Stromal cell of bone marrow (primary cell): ENCODE data around the gene SRSF2.
"Not testable (repeated sequence)": the region's sequence is repeated elsewhere in the genome, so short reads cannot be mapped to it uniquely, and the experiment has no call there.

Source experiments
- DNase-seq: peaks from one replicate; pipeline ENCODE4 v3.0.0-alpha.2; 2012; ENCODE audit warnings: low read depth

The SRSF2 gene

DNA sequence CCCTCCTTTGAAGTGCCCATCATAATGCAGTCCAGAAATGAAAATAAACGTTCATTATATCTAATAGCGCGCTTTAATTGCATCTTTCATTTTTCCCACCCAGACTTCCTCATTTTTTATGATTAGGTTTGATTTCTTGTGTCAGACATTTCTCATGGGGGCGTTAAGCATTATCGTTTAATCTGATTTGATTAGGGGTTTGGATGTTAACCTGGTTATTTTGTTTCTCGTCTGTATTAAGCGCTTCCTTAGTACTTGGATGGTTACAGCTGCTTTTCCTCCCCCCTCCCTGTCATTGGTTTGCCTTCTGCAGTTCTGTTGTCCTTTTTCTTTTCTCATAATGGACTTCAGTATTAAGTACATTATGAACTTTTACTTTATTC is 1.3 kb upstream of the SRSF2 start:
- DNase-seq, result no peak

DNA sequence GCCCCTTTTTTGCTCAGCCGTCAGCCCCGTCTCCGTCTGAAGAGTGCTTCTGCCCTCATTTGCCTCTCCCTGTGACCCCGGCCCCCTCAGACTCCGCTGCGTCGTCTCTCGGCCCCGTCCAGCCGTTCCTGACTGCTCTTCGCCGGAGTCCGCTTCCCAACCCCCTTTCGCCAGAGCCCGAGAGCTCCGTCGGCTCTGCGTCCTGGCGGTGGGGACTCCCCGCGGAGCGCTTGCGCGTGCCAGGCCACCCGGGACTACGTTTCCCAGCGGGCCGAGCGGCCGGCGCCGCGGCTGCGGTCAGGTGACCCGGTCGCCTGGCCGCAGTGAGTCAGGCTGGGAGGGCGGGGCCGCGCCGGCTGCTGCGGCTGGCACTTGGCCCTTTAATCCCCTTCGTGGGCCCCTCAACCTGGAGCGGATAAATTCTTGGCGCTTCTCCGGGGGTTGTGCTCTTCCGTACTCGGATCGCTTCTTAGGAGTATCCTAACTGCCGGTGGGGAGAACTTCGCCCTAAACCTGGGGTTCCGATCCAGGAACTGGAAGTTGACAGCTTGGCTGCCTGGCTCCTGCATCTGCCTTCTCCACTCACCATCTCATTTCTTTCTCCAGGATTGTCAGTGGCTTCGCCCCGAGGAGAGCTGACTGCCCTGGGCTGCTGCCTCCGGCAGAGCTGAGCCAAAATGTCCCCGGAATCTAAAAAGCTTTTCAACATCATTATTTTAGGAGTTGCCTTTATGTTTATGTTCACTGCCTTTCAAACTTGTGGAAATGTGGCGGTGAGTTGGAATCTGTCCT is 741 bp upstream of the SRSF2 start, which contains the start of gene MFSD11:
Gene MFSD11 (plus strand): TSS at position 444 of the 792 bp plus-strand sequence. CDS start 234 bp downstream, at position 678.
- DNase-seq, result peak; percentile 82

- no peak for DNase-seq
These were observed 616 bp downstream of the SRSF2 start for GRCh38 chr17:76736349-76737081.

DNA sequence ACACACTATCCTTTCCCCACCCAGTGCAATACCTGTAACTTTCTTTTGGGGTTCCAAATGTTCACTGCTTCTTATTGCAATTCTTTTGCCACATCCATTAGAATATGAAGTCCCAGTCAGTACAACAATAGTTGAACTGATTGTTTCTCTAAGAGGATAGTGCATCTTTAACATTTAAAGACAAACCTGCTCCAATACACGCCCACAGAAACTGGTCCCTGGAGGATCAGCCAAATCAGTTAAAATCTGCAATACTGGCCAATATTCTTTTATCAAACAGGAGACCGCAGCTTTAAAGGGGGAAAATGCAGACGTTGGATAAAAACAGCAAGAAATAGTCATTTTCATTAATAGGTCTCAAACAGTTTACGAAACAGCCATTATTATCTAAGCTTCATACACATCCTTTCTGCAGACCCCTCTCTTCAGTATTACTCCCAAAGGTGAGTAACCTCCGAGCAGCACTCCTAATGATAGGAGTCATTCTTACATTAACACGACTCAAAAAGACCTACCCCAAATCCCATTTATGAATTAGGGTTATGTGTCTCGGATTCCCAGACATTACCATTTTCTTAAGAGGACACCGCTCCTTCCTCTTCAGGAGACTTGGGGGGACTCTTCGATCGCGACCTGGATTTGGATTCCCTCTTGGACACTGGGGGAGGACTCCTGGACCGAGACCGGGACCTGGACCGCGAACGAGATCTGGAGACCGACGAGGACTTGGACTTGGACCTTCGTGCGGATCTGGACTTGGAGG is 1.4 kb downstream of the SRSF2 start:
- DNase-seq, result no peak

- DNase-seq, result no peak
These were observed 2.1 kb downstream of the SRSF2 start for GRCh38 chr17:76735006-76735405.

- no peak for DNase-seq
These were observed 2.9 kb downstream of the SRSF2 start for GRCh38 chr17:76734080-76734840.

GRCh38 chr17:76733618-76733957 is 3.5 kb downstream of the SRSF2 start:
- DNase-seq, result no peak

DNA sequence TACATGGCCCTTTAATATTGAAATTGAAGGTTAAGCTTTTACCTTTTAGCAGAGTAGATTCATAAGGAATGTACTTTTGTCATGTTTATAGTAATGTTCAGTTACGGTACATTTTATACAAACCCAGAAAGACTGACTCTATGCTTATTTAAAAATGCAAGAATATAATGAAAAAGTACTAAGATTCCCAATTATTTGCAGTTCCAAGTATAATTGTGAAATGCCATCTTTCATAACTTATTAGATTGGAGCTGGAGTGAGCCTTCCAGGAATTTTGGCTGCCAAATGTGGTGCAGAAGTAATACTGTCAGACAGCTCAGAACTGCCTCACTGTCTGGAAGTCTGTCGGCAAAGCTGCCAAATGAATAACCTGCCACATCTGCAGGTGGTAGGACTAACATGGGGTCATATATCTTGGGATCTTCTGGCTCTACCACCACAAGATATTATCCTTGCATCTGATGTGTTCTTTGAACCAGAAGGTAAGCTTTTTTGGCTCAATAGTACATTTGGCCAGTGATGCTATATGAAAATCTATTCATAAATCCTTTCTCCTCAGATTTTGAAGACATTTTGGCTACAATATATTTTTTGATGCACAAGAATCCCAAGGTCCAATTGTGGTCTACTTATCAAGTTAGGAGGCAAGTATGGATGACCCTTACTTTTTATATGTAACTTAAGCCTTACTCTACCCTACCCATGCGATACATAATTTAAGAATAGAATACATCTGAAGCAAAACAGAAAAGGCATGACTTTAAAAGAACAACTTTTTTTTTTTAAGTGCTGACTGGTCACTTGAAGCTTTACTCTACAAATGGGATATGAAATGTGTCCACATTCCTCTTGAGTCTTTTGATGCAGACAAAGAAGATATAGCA is 4.2 kb downstream of the SRSF2 start:
- no peak for DNase-seq

- DNase-seq, result not testable (repeated sequence)
These were observed 5.1 kb downstream of the SRSF2 start for GRCh38 chr17:76731800-76732733.

DNA sequence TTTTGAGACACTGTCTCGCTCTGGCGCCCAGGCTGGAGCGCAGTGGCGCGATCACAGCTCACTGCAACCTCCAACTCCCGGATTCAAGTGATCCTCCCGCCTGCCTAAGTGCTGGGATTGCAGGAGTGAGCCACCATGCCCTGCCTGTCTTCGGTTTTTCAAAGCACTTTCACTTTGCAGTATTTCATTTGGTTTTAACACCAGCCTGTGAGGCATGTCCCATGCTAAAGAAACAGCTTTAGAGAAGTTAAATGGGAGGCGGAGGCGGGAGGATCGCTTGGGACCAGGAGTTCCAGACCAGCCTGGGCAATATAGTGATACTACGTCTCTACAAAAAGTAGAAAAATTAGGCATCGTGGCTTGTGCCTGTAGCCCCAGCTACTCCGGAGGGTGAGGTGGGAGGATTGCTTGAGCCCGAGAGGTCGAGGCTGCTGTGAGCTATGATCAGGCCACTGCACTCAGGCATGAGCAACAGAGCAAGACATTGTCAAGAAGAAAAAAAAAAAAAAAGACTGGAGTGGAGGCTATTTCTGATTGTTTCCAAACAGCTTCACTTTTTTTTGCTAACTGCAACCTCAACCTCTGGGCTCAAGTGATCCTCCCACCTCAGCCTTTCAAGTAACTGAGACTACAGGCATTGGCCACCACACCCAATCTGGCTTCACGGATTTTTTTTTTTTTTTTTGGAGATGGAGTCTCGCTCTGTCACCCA is 9.2 kb downstream of the SRSF2 start:
- DNase-seq, result no peak

- DNase-seq, result no peak
These were observed 10.1 kb downstream of the SRSF2 start, which contains the start of gene METTL23 for GRCh38 chr17:76726776-76727718. TSS of gene METTL23 (plus strand) at chr17:76726839. CDS start at chr17:76729711, 2,872 bp downstream.

- DNase-seq, result peak; percentile 94
These were observed 10.8 kb downstream of the SRSF2 start, which contains the start of gene JMJD6 for GRCh38 chr17:76726231-76726775. TSS of gene JMJD6 (minus strand) at chr17:76726606. CDS start at chr17:76726475, 131 bp downstream.

DNA sequence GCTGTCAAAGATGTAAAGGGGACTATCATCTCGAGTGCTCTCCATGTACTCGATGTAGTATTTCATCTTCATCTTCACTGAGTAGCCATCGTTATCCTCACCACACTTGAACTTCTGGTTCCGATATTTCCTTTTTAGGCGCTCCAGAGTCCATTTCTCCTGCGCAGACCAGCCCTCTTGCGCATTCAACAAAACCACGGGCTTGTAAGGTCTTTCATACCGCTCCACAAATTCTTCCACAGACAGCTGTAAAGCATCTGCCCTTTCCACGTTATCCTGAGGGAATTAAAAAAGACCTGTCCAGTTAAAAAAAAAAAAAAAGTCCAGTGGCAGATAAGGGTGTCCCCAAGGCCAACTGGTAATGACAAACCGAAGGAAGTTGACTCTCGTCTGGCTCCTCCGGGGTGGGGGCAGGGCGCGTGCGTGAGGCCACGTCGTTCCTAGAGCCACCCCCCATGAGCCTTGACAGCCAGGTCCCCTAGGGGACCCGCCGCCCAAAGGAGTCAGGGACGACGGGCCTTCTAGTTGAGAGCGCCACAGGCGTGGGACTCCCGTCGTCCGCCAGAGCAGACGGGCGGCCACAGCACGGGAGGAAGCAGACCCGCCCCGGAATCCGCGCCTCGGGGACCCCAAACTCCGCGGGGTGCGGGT is 11.4 kb downstream of the SRSF2 start:
- DNase-seq, result no peak

DNA sequence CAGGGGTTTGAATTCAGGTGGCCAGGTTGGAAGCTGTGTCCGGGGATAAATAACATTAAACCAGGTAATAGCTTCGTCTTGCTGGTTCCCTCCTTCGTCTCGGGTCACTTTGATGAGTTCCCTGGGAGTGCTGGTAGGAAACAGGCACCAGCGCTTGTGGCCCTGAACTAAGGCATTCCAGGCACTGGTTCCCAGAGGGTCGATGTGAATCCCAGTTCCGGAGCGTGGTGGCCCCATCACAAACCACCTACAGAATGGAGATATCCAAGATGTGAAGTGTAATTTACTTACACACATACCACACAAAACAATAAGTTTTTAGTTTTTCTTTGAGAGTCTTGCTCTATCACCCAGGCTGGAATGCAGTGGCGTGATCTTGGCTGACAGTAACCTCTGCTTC is 13.3 kb downstream of the SRSF2 start:
- DNase-seq, result no peak

DNA sequence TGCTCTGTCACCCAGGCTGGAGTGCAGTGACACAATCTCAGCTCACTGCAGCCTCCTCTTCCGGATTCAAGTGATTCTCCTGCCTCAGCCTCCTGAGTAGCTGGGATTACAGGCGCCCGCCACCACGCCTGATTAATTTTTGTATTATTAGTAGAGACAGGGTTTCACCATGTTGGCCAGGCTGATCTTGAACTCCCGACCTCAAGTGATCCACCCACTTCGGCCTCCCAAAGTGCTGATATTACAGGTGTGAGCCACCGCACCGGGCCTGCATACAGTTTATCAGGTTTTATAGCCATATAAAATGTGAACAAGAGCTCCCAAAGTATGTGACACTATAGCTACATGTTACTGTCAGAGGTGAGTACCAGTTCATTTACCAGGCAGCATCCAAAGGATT is 14.2 kb downstream of the SRSF2 start:
- DNase-seq, result not testable (repeated sequence)

DNA sequence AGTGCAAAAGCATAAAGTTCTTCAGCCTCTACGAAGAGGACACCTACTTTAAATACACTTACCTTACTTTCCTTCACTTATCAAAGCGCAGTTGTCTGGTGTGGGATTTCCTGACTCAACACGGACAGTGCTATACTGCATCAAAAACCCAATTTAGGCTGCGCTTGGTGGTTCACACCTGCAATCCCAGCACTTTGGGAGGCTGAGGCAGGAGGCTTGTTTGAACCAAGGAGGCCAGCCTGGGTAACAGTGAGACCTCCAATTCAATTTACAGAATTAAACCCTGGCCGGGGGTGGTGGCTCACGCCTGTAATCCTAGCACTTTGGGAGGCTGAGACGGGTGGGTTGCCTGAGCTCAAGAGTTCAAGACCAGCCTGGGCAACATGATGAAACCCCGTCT is 14.9 kb downstream of the SRSF2 start:
- DNase-seq, result no peak

DNA sequence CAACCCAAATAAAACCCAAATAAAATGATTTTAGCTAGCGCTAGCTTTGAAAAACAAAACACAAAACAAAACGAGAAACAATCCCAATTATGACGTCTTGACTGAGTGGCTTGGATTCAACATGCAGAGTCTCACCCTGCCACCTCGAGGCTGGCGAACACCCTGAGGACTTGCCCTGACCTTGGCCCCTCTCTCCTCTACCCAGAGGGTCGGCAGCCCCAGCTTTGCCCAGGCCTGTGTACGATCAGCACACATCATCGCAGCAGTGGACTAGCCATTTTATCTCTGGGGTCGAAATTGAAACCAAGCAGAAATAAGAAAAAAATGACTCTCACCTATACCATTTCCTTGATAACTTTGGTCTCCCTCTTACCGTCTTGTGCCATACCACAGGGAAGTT is 15.7 kb downstream of the SRSF2 start:
- no peak for DNase-seq
